ENCODE results near the gene STXBP2. TPM values are rescaled to one million over a fixed set of nuclear protein-coding genes. Genes with fewer than 3 reads are reported as not detected.

Gene STXBP2
- total RNA-seq, 1 donor from 2014 or later = 42.2 TPM

DNA sequence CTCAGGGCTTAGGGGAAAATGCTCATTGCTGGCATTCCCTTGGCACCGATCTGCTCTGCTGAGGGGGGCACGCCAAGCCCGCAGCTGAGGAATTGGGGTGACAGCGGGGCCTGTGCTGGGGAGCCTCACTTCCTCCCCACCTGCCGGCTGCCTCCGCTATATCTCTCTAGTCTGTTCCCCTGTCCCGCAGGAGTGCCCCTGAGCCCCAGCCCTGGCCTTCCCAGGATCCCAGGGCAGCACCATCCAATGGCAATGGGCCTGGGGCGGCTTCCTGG lies 9.5 kb downstream of the STXBP2 start:
- Mint-ChIP-seq H3K27me3 (ENCODE audit: unreplicated experiment) (peaks cover 16% of the 10 kb centered on the region), H3K36me3 (ENCODE audit: low read depth, unreplicated experiment) (no peaks in the 10 kb centered on the region), H3K4me3 (ENCODE audit: unreplicated experiment) (no peak overlapping the region), H3K27ac (ENCODE audit: unreplicated experiment) (no peak overlapping the region), H3K4me1 (ENCODE audit: unreplicated experiment) (peaks cover 3% of the 10 kb centered on the region), H3K9me3 (ENCODE audit: unreplicated experiment) (no peaks in the 10 kb centered on the region)
- DNase-seq (ENCODE audit: low spot score) = no peak
- TF ChIP-seq, protein P1, sequence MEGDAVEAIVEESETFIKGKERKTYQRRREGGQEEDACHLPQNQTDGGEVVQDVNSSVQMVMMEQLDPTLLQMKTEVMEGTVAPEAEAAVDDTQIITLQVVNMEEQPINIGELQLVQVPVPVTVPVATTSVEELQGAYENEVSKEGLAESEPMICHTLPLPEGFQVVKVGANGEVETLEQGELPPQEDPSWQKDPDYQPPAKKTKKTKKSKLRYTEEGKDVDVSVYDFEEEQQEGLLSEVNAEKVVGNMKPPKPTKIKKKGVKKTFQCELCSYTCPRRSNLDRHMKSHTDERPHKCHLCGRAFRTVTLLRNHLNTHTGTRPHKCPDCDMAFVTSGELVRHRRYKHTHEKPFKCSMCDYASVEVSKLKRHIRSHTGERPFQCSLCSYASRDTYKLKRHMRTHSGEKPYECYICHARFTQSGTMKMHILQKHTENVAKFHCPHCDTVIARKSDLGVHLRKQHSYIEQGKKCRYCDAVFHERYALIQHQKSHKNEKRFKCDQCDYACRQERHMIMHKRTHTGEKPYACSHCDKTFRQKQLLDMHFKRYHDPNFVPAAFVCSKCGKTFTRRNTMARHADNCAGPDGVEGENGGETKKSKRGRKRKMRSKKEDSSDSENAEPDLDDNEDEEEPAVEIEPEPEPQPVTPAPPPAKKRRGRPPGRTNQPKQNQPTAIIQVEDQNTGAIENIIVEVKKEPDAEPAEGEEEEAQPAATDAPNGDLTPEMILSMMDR (IDR thresholded peaks at IDR 0.05; ENCODE audit: unreplicated experiment) = no peak

- Mint-ChIP-seq H3K27ac (ENCODE audit: unreplicated experiment) (no peak overlapping the region), H3K4me1 (ENCODE audit: unreplicated experiment) (peaks cover 3% of the 10 kb centered on the region), H3K27me3 (ENCODE audit: unreplicated experiment) (peaks cover 16% of the 10 kb centered on the region), H3K36me3 (ENCODE audit: low read depth, unreplicated experiment) (no peaks in the 10 kb centered on the region), H3K9me3 (ENCODE audit: unreplicated experiment) (no peaks in the 10 kb centered on the region), H3K4me3 (ENCODE audit: unreplicated experiment) (no peak overlapping the region)
- TF ChIP-seq, protein P1 (IDR thresholded peaks at IDR 0.05; ENCODE audit: unreplicated experiment) = no peak
- DNase-seq (ENCODE audit: low spot score) = no peak
Measured at GRCh38 chr19:7647156-7647555, 10.2 kb downstream of the STXBP2 start.

DNA sequence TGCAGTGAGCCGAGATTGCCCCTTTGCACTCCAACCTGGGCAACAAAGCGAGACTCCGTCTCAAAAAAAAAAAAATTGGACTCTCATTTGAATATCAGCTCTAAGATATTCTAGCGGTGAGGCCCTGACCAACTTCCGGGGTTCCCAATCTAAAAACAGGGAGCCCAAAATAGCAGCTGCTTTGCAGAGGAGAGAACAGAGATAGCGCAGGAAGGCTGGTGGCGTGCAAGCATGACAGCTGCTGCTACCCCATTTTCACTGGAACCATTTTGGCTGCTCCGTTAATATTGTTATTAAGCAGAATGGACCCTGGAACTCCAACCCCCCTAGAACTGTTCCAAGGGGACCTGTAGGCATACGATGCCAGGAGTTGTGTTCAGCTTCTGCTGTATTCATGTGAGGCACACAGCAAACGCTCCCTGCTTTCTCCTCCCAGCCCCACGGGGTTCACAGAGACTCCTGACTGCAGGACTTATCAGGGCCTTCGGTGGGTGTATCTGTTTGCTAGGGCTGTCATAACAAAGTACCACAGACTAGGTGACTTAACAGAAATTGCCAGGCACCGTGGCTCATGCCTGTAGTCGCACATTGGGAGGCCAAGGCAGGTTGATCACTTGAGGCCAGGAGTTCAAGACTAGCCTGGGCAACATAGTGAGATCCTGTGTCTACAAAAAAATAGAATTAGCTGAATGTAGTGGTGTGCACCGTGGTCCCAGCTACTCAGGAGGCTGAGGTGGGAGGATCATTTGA lies 11.5 kb downstream of the STXBP2 start:
- no peaks in the 10 kb centered on the region for H3K36me3 Mint-ChIP-seq (ENCODE audit: low read depth, unreplicated experiment)
- H3K9me3 Mint-ChIP-seq (ENCODE audit: unreplicated experiment) = no peaks in the 10 kb centered on the region
- no peak overlapping the region for H3K27ac Mint-ChIP-seq (ENCODE audit: unreplicated experiment)
- H3K4me1 Mint-ChIP-seq (ENCODE audit: unreplicated experiment) = peaks cover 3% of the 10 kb centered on the region
- H3K27me3 Mint-ChIP-seq (ENCODE audit: unreplicated experiment) = peaks cover 12% of the 10 kb centered on the region
- H3K4me3 Mint-ChIP-seq (ENCODE audit: unreplicated experiment) = no peak overlapping the region
- no peak for DNase-seq (ENCODE audit: low spot score)
- TF ChIP-seq, protein P1 (IDR thresholded peaks at IDR 0.05; ENCODE audit: unreplicated experiment) = no peak

DNA sequence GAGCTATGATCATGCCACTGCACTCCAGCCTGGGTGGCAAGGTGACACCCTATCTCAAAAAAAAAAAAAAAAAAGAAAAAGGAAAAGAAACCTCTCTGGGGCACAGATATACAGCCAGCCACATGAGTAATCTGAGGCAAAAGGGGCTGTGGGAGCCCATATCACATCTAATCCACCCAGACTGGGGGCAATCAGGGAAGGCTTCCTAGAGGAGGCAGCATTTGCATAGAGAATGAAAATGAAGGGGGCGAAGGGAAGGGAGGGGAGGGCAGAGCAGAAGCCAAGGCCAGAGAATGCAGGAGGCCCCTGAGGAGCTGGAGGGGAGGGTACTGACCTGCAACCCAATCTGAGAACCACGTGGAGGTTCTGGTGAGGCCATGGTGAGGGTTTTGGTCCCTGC lies 13.2 kb downstream of the STXBP2 start:
- Mint-ChIP-seq H3K27me3 (ENCODE audit: unreplicated experiment) (peaks cover 8% of the 10 kb centered on the region), H3K36me3 (ENCODE audit: low read depth, unreplicated experiment) (no peaks in the 10 kb centered on the region), H3K4me3 (ENCODE audit: unreplicated experiment) (no peak overlapping the region), H3K4me1 (ENCODE audit: unreplicated experiment) (peaks cover 3% of the 10 kb centered on the region), H3K9me3 (ENCODE audit: unreplicated experiment) (no peaks in the 10 kb centered on the region), H3K27ac (ENCODE audit: unreplicated experiment) (no peak overlapping the region)
- DNase-seq (ENCODE audit: low spot score) = no peak
- TF ChIP-seq, protein P1 (IDR thresholded peaks at IDR 0.05; ENCODE audit: unreplicated experiment) = no peak

DNA sequence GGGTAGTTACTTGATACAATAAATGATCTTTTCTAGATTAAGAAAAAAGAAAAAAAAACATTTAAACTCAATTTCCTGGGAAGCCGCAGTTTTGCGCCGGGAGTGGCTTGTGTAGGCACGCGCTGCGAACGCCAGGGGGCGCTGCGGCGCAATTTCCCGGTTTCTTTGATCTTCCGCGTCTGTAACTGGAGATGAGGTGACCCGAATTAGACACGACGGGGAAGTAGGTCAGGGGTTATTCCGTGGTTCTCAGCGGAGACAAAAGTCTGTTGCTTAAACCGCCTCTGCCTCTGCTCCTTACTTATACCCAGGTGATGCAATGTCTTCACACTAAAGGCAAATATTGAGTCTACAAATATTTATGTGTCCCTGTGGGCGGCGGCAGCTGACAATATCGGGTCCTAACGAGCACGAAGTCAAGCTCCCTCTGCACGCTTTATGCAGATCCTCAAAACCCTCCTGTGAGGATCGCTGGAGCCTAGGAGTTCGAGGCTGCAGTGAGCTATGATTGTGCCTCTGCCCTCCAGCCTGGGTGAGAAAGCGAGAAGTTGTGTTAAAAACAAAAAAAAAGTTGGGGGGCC lies 15.2 kb downstream of the STXBP2 start:
- H3K36me3 Mint-ChIP-seq (ENCODE audit: low read depth, unreplicated experiment) = no peaks in the 10 kb centered on the region
- peaks cover 2% of the 10 kb centered on the region for H3K4me1 Mint-ChIP-seq (ENCODE audit: unreplicated experiment)
- peaks cover 9% of the 10 kb centered on the region for H3K27me3 Mint-ChIP-seq (ENCODE audit: unreplicated experiment)
- DNase-seq (ENCODE audit: low spot score) = peak; percentile 87
- H3K4me3 Mint-ChIP-seq (ENCODE audit: unreplicated experiment) = no peak overlapping the region
- no peak overlapping the region for H3K27ac Mint-ChIP-seq (ENCODE audit: unreplicated experiment)
- no peaks in the 10 kb centered on the region for H3K9me3 Mint-ChIP-seq (ENCODE audit: unreplicated experiment)
- TF ChIP-seq, protein P1 (IDR thresholded peaks at IDR 0.05; ENCODE audit: unreplicated experiment) = peak; percentile 98

Data from endothelial cell (in vitro differentiated cells).